HG03103 (cell line): ENCODE data around the gene SDK1.

Experiments
- ATAC-seq: cut with Tn5 transposase; IDR thresholded peaks from one replicate; pipeline ENCODE4 v1.9.1; 2021; ENCODE audit warnings: low read depth; ENCODE audit not compliant: unreplicated experiment

Gene SDK1

GRCh38 chr7:3443716-3444115 lies 142.7 kb downstream of the SDK1 start:
- no peak for ATAC-seq

- no peak for ATAC-seq
These were observed 145.7 kb downstream of the SDK1 start for GRCh38 chr7:3446786-3447185.

GRCh38 chr7:3451701-3452100 lies 150.6 kb downstream of the SDK1 start:
- no peak for ATAC-seq

GRCh38 chr7:3453398-3453797 lies 152.3 kb downstream of the SDK1 start:
- no peak for ATAC-seq

- no peak for ATAC-seq
These were observed 154.9 kb downstream of the SDK1 start for GRCh38 chr7:3455806-3456595.

GRCh38 chr7:3459111-3459510 lies 158.1 kb downstream of the SDK1 start:
- no peak for ATAC-seq

GRCh38 chr7:3461923-3462322 lies 160.9 kb downstream of the SDK1 start:
- no peak for ATAC-seq

- ATAC-seq: no peak
These were observed 162.6 kb downstream of the SDK1 start for GRCh38 chr7:3463696-3464095.

- ATAC-seq: no peak
These were observed 164.0 kb downstream of the SDK1 start for GRCh38 chr7:3464900-3465622.

- no peak for ATAC-seq
These were observed 165.2 kb downstream of the SDK1 start for GRCh38 chr7:3466261-3466660.

GRCh38 chr7:3469641-3470040 lies 168.6 kb downstream of the SDK1 start:
- no peak for ATAC-seq

- no peak for ATAC-seq
These were observed 179.1 kb downstream of the SDK1 start for GRCh38 chr7:3480197-3480596.

GRCh38 chr7:3481435-3481834 lies 180.4 kb downstream of the SDK1 start:
- no peak for ATAC-seq

GRCh38 chr7:3482147-3482921 lies 181.3 kb downstream of the SDK1 start:
- no peak for ATAC-seq

GRCh38 chr7:3486841-3487240 lies 185.8 kb downstream of the SDK1 start:
- no peak for ATAC-seq

- ATAC-seq: no peak
These were observed 187.8 kb downstream of the SDK1 start for GRCh38 chr7:3488829-3489228.

- ATAC-seq: no peak
These were observed 192.4 kb downstream of the SDK1 start for GRCh38 chr7:3493499-3493898.

- no peak for ATAC-seq
These were observed 193.9 kb downstream of the SDK1 start for GRCh38 chr7:3494947-3495346.

- no peak for ATAC-seq
These were observed 194.5 kb downstream of the SDK1 start for GRCh38 chr7:3495530-3495929.

- no peak for ATAC-seq
These were observed 194.9 kb downstream of the SDK1 start for GRCh38 chr7:3495954-3496353.

- ATAC-seq: no peak
These were observed 196.7 kb downstream of the SDK1 start for GRCh38 chr7:3497796-3498195.
